Testis (tissue), 2 donors: ENCODE results near the gene PIK3AP1.

Experiments
- CTCF ChIP-seq, 3 experiments: fragments of 450-650 bp in 2 of 3; fragments of 200-600 bp in 1 of 3; sonication (generic) in 1 of 3; IDR thresholded peaks; one replicate each; pipeline ENCODE4 v1.5.1; 2016 to 2019; ENCODE audit warnings: antibody characterized with exemption in 3 of 3, mild to moderate bottlenecking in 2 of 3, moderate library complexity in 1 of 3
- POLR2A ChIP-seq: fragments of 450-650 bp; IDR thresholded peaks from one replicate; pipeline ENCODE4 v1.6.1; 2017; ENCODE audit warnings: antibody characterized with exemption, mild to moderate bottlenecking, moderate library complexity

GRCh38 chr10:96681524-96681923 lies 38.8 kb downstream of the PIK3AP1 start:
- no peak for TF ChIP-seq CTCF (IDR thresholded peaks at IDR 0.05)
- TF ChIP-seq POLR2A, result no peak
